SIG-M5 treated with dmso at 0.1 percent for 504 hours (cell line): ENCODE measurements around the gene ACAA2.
"Not testable (repeated sequence)": the region's sequence is repeated elsewhere in the genome, so short reads cannot be mapped to it uniquely, and the experiment has no call there.

ENCODE experiments used
- DNase-seq: peaks from one replicate; lab custom pipeline; 2025; ENCODE audit not compliant: unreplicated experiment; lab: John Stamatoyannopoulos, UW

Gene ACAA2

DNA sequence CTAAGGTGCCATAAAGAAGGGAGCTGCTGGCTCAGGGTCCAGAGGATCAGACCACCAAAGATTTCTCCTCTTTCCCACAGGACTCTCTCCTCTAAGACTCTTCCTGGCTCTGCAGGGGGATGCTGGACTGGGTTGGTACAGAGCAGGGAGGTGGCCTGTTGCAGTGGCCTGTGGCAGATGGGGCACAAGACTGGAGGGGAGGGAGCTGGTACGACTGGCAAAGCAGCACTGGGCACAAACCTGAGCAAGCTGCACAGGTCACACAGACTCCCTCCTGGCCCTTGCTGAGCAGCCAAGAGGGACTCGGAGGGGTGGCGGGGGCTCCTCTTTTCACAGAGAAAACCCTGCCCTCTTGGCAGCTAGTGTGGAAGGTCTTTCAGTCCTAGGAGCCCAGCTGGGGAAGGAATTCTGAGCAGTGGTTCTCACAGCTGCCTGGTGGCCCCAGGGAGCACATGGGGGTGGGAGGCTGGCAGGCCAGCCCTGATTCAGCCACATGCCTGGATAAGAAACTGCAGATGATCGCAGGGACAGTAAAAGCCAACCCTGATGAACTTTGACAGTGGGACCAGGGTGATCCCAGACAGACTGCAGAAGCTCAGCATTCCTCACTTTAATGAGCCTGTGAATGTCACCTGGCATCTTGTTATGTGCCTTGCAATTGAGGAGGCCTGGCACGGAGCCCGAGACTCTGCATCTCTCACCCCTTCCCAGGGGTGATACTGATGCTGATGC is 32.5 kb upstream of the ACAA2 start:
- no peak for DNase-seq

DNA sequence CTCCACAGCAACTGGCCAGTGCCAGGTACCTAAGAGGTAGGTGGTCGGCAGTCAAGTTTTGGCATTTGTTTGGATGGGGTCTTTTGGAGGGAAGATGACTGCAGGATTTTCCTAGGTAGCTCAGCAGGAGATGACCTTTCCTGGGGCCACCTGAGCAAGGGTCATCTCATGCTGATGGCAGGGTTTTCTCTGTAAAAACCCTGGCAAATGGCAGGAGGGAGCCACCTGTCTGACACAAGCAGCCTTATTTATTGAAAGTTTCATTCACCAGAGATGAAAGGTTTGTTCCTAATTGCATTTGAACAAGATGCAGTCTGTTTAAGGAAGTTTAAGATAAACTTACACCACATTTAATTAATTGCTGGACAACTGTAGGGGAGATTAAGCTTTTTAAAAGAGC is 31.6 kb upstream of the ACAA2 start:
- no peak for DNase-seq

DNA sequence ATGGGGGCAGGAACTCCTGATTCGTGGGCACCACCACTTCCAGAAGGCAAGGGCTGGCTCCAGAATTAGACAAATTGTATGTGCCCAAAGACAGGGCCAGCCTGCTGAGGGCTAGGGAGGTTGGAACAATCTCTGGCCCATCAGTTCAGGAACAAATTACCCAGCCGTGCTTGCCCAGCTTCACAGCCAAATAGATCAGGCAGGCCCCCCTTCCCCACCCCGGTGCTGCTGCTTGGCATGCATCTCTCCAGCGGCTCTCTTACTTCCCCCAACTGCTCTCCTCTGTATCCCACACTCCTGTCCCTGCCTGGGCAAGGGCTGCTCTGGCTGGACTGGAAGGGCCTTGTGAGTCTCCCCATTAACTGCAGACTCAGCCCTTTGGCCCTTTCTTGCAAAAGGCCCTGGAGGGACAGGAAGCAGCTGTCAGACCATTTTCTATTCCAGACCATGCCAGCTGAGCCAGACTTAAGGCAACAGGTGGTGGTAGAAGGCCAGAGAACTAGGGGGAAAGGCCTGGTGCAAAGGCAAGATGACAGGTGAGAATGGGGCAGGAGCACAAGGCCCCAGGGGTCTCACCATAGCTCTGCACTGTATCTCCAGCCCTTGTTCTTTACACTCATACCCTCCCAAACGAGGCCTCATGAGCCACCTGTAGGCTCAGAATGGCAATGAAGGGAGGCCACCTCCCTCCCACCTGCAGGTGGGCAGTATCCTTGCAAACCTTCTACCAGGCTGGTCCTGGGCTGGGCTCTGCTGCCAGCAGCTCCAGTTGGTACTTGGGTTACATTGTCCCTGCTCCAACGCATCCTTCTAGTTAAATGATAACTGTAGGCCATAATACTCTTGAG is 30.7 kb upstream of the ACAA2 start:
- no peak for DNase-seq

DNA sequence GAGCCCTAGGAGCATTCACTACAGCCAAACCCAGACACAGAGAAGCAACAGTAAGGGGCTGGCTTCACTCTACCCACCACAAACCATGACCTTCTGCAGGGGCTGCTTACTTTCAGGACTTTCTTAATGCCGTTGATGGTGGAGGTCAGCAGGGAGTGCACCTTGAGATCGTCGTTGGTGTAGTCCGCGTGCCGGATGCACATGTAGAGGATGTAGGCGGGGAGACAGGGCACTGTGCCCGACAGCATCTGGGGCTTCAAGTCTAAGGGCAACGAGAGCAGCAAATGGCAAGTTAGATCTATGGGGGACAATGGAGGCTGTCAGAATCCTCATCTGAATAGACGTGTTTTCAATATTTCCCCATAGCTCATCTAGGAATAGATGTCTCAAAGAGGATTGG is 29.8 kb upstream of the ACAA2 start:
- no peak for DNase-seq

DNA sequence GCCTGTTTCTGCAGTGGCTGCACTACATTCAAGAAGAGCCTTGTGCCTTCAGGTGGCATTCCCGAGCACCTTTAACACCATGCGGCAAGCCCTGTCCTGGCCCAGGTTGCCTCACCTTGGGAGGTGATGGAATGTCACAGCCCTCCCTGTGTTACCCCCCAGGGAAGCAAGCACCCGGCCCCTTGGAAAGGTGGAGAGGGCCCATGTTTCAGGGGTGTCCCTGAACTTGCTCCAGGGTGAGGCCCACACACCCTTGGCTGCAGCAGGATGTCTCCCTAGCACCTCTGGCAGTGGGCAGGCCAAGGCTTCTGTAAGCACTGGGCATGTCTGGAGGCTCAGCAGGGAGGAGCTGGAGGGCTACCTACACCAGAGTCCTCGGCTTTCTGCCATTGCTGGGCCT is 29.3 kb upstream of the ACAA2 start:
- no peak for DNase-seq

DNA sequence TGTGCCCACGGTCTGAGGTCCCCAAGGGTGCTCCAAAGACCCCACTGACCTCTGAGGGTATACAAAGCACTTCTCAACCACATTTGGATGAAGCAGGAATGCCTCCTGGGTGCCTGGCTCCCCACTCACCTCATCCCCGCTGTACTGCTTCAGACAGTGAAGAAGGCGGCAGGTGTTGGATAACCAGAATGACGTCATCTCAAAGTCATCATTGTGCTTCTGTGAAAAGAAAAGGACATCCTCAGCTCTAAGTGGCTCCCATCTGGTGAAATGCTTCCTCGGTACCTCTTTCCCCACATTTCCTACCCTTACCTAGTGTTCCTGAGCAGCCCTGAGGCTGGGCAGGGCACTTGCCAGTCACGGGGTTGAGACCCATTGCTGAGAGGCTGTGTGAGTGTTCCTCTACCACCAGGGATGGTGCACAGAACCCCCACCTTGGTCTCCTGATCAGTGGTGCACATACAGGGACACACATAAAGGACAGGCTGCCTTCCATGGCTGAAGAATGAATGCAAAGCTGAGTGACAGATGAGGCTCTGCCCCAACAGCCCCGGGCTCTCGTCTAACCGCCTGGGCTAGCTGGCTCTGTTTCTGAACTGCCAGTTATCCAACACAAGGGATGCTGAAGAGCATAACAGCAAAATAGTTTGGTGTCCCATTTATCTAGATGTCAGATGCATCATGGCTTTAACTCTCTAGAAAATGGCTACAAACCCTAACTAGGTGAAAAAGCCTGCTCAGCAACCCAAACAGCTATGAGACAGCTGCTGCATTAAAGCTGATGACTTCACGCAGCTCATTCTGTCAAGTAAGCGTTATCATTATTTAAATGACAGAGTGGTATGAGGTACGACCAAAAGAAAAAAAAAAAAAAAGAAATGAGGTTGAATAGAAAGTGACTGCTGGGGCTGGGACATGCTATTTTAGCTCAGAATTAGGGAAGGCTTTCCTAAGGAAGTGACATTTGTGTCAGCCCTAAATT is 28.2 kb upstream of the ACAA2 start:
- DNase-seq = no peak

DNA sequence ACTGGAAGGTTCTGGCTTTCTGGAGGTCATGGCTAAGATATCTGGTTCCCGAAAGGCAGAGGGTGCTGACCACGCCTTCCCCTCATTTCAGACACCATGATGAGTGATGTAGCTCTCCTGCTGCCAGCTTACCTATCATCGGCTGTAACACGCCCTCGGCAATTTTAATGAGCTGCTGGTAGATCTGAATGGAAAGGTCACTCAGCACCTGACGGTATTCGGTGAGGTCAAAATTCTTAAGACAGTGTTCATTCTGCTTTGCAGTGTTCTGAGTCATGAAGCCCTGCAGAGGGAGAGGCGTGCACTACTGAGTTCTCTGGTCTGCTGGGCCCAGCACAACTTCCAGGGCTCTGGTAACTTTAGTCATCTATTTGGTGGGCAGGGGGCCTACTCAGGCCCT is 25.7 kb upstream of the ACAA2 start:
- no peak for DNase-seq

DNA sequence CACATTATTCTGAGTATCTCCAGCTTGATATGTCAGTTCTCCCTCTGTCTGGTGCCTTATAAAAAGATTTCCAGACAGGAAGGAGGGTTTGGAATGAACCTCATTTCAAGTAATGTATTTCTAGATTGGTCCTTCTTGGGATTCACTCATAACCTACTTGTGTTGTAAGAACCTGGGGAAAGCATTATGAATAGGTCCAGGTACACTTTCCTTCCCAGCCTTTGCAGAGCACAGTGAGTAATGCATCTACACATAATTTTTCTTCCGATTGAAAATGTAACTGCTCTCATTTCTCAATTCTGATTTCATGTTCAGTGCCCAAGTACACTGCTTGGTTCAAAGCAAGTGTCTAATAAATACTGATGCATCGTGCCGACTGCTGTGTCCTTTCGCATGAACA is 25.0 kb upstream of the ACAA2 start:
- no peak for DNase-seq

DNA sequence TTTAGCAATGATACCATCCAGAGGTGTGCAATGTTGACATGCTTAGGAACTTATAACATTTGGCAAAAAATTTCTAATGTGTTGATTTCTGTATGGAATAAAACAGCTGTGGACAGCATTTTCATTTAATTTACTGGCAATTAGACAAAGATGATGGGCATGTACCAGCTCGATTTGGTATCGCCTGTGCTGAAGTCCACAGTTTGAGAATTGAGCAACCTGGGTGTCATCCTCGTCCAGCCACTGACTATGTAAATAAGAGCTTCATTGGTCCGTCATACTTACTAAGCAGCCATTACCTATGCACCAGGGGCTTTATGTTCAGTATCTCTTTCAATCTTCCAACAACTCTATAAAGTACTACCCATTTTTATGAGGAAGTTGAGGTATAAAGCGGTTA is 24.6 kb upstream of the ACAA2 start:
- DNase-seq = no peak

DNA sequence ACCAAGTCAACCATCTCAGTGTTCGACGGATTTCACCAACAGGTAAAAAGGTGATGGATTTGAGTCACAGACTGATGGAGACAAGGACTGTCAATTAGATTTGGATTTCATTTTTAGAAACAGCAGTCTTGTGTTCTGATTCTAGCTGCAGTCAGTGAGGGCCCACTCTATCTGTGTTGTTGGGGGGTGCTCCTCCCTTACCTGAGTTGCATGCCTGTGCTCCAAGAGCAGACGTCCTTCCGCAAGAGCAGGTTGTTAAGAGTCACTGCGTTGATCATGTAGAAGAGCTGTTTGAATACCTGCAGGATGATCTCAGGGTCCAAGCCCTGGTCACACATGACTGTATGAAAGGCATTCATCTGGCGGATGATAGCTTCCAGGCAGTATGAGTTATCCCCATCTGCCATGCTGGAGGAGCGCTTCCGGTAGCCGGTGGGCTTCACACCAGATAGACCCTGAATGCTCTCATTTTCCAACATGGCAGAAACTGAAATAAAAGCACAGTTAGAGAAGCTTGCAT is 24.0 kb upstream of the ACAA2 start:
- DNase-seq = not testable (repeated sequence)

DNA sequence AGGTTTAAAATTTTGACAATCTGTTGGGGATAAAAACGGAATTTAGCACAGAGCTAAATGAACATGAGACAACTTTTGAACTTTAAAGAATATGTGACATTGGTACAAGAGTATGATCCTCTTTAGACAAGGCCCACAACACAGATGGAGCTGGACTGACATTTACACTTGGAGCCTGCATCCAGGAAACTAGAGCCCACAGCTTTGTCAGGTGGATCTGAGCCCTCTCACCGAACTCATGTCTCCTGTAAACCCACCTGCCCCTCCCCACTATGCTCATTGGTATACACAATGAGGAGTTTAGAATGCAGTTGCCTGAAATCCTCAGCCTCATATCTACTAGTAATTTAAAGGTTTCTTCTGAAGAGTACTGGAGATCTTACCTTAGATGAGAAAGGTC is 22.1 kb upstream of the ACAA2 start:
- DNase-seq = no peak

DNA sequence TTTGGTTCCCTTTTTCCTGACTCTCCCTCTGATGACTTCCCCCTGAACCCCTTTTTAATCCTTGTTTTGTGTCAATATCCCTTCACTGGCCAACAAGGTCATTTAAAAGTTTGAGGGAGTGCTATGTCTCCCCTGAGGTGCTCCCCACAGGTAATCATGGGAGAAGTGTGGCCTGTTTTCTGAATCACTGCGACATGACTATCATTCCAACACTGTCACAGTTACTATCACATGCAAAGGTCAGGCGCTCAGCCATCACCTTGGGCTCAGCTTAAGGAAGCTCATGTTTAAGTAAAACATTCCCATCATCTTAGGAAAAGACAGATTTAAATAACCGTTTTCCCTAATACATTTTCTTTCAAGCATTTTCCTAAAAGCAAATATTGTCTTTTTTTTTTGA is 20.9 kb upstream of the ACAA2 start:
- DNase-seq = no peak

DNA sequence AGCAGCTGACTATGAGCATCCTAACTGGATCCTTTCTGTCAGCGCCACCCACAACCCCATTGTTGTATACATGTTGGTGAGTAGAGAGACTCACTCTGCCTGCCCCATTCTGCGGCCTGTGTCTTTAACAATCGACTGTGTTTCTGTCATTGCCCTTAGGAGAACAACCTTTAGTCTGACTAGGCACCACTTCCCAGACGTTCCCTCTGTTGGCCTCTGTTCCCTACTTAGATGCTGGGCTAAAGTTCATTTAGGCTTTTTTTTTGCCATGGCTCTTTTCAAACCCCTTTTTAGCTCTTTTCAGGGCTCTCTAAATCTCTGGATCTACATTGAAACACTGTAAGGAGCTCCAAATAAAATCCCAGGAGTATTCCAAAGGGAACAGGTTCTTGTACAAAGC is 20.5 kb upstream of the ACAA2 start:
- DNase-seq = no peak

DNA sequence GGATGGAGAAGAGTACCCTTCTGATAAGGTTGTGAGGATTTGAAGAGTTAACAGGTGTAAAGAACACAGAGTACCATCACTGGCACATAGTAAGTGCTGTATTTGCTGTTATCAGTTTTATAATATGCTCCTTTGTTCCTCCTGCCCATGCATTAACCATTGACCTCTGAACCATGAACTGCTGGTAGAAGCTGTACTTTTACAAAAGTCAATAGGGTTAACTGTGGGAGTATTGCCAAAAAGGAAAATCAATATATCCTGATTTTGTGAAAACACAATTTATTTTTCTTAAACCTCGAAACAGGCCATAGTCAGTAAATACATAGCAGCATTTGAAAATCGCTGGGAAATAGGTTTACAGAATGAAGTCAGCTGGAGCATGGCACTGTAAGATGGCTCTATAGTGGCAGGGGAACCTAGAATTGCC is 18.9 kb upstream of the ACAA2 start:
- DNase-seq = no peak

DNA sequence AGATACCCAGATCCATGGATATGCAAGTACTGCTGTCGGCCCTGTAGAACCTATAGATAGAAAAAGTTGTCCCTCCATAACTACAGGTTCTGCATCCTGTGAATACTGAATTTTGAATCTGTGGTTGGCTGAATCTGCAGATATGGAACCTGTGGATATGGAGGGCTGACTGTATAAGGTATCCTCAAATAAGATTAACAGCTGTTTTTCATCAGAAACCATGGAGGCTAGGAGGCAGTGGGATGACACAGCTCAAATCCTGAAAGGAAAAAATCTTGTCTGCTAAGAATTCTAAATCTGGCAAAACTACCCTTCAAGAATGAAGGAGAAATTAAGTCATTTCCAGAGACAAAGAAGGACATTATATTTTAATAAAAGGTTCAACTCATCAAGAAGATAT is 14.7 kb upstream of the ACAA2 start:
- DNase-seq = no peak

DNA sequence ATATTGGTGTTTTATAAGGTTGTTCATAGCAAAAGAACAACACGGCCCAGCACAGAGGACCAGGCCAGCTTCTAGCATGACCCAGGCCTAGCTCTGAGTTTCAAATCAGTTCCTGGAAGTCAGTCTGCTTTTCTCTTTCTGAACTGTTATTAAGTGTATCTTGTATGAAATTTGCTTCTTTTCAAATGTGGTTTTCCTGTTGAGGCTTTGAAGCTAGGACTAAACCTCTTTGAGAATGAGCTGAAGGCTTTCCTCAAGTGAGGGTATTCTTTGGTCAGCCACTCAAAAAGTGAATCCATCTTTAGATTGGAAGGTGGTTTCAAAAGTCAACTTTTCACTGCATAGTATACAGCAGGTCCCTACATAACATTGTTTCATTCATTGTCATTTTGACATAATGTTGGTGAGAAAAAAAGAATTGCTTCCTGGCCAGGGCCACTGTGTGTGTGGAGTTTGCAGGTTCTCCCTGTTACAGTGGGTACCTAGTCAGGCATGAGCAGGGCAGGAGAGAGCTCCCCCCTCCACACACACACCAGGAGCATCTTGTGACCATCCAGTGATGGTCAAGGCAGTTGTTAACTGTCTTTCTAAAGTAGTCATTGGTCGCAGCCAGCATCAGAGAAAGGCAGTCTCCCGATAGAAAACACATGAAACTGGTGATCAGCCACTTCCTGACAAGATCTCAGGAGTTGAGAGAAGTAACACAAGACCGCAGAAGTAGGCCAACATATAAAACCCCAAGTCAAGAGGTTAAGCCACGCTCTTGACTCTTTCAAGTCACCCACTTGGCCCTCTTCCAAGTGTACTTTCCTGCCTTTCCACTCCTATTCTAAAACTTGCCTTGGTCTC is 6.7 kb upstream of the ACAA2 start:
- DNase-seq = no peak

DNA sequence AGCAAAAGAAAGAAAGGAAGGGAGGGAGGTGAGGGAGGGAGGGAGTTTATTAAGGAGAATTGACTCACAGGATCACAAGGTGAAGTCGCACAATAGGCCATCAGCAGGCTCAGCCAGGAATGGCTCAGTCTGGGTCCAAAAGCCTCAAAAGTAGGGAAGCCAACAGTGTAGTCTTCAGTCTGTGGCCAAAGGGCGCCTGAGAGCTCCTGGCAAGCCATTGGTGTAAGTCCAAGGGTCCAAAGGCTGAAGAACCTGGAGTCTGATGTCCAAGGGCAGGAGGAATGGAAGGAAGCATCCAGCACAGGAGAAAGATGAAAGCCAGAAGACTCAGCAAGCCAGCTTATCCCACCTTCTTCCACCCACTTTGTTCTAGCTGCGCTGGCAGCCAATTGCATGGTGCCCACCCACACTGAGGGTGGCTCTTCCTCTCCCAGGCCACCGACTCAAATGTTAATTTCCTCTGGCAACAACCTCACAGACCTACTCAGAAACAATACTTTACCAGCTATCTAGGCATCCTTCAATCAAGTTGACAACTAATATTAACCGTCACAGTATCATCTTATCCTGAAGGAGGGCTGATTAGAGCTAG is 5.8 kb upstream of the ACAA2 start:
- no peak for DNase-seq

DNA sequence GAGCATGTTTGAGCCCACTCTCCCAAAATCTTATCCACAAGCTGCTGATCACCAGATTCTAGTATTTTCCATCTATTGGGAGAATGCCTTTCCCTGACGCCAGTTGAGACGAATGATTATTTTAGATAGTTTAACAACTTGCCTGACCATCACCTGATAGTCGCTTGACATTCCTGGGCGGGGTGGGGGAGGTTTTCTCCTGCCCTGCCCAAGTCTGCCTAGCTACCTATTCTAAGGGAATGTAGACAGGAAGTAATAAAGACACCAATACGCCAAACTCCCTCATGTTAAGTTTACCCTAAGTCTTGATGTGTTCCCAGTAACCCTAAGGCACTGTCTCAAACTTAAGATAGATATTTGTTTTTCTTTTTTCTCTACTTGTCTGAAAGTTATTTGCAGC is 4.6 kb upstream of the ACAA2 start:
- no peak for DNase-seq

DNA sequence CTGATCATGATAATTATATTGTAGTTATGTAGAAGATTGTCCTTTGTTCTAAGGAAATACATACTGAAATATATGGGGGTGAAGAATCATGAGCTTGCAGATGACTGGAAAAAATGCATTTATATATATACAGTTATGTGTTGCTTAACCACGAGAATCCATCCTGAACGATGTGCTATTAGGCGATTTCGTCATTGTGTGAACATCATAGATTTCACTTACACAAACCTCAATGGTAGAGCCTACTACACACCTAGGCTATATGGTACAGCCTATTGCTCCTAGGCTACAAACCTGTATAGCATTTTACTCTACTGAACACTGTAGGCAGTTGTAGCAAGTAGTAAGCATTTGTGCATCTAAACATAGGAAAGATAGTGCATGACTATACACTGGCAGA is 2.6 kb upstream of the ACAA2 start:
- DNase-seq = no peak

DNA sequence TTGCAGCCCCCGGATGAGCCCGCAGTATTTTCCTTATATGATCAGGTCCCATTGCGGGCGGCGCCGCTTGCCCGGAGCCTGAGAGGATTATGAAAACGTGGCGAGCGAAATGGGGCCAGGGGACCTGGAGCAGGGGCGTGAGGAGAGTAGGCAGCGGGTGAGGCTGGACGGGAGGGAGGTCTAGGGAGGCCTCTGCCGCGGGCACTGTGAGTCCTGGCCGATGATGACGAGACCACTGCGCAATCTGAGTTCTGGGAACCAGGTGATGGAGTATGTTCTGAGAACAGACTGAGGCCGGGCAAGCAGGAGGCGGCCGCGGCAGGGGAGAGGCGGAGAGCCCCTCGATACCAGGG is 790 bp upstream of the ACAA2 start:
- DNase-seq = peak; percentile 53
